ENCODE data around the gene SPSB1. TPM values are rescaled to one million over a fixed set of nuclear protein-coding genes. Genes with fewer than 3 reads are reported as not detected.
A peak's percentile ranks its signal among the peaks of the same experiment; 100 is the strongest.

Gene SPSB1
- total RNA-seq, 4 donors from 2014 or later: 40.0 to 82.1 (median 52.6) TPM

- intact Hi-C loops (cut with DNase I; ENCODE audit: low total_unique reads) (loop anchor here (10.0 kb wide), 1 partner anchor 311 kb away; no protein-coding TSS in a partner anchor), in situ Hi-C loops (cut with MboI; ENCODE audit: low pct_ligation_motif_present in 1 of 4, low pct_unique_long_range_greater_than_20kb in 1 of 4, low sequenced_read_pairs in 3 of 4) (no loop called here)
- H3K4me3 ChIP-seq: no peak overlapping the region
- no peak for DNase-seq
- H3K4me1 ChIP-seq: peaks cover 0 to 11% (median 5%) of the 10 kb centered on the region in 4 donors
- WGBS, 2 donors (ENCODE audit: low coverage in 1 of 2): 94% methylated on average over 45 of the region's 50 CpGs; no CpG with 5 or more reads in 1 of the 2 donors
- H3K36me3 ChIP-seq: peaks cover 0 to 16% (median 0%) of the 10 kb centered on the region in 4 donors
- TF ChIP-seq EP300 (IDR thresholded peaks at IDR 0.05; ENCODE audit: low read depth): no peak
- TF ChIP-seq CTCF (IDR thresholded peaks at IDR 0.05): no peak
- TF ChIP-seq POLR2AphosphoS5 (IDR thresholded peaks at IDR 0.05): no peak
- no peak for TF ChIP-seq POLR2A (IDR thresholded peaks at IDR 0.05)
- H3K9me3 ChIP-seq: no peaks in the 10 kb centered on the region
- H3K27me3 ChIP-seq: no peaks in the 10 kb centered on the region
- no peak overlapping the region for H3K27ac ChIP-seq
Observed at GRCh38 chr1:9263984-9264872, 28.5 kb upstream of the SPSB1 start.

- TF ChIP-seq CTCF (IDR thresholded peaks at IDR 0.05) (no peak), EP300 (IDR thresholded peaks at IDR 0.05; ENCODE audit: low read depth) (no peak)
- Histone ChIP-seq H3K4me1 (peaks cover 0 to 11% (median 5%) of the 10 kb centered on the region in 4 donors), H3K9me3 (no peaks in the 10 kb centered on the region), H3K27me3 (no peaks in the 10 kb centered on the region), H3K27ac (no peak overlapping the region), H3K36me3 (peaks cover 0 to 16% (median 0%) of the 10 kb centered on the region in 4 donors), H3K4me3 (no peak overlapping the region)
- in situ Hi-C loops (cut with MboI; ENCODE audit: low pct_ligation_motif_present in 1 of 4, low pct_unique_long_range_greater_than_20kb in 1 of 4, low sequenced_read_pairs in 3 of 4) (no loop called here), intact Hi-C loops (cut with DNase I; ENCODE audit: low total_unique reads) (loop anchor here (5.0 to 10.0 kb wide), 2 partner anchors 222 to 310 kb away; no protein-coding TSS in a partner anchor)
- WGBS, 2 donors (ENCODE audit: low coverage in 1 of 2): 92% methylated on average over 4 to 10 of the region's 10 CpGs
- DNase-seq: no peak
Observed at GRCh38 chr1:9265037-9265436, 27.7 kb upstream of the SPSB1 start.

GRCh38 chr1:9265968-9266367, 26.7 kb upstream of the SPSB1 start:
- intact Hi-C loops (cut with DNase I; ENCODE audit: low total_unique reads) (loop anchor here (5.0 to 10.0 kb wide), 2 partner anchors 221 to 309 kb away; no protein-coding TSS in a partner anchor), in situ Hi-C loops (cut with MboI; ENCODE audit: low pct_ligation_motif_present in 1 of 4, low pct_unique_long_range_greater_than_20kb in 1 of 4, low sequenced_read_pairs in 3 of 4) (no loop called here)
- DNase-seq: no peak
- no peak overlapping the region for H3K27ac ChIP-seq
- no peak overlapping the region for H3K4me3 ChIP-seq
- H3K4me1 ChIP-seq: peaks cover 0 to 17% (median 10%) of the 10 kb centered on the region in 4 donors
- TF ChIP-seq EP300 (IDR thresholded peaks at IDR 0.05; ENCODE audit: low read depth): no peak
- H3K9me3 ChIP-seq: no peaks in the 10 kb centered on the region
- 88% methylated on average over 12 of the region's 12 CpGs; no CpG with 5 or more reads in 1 of the 2 donors for WGBS, 2 donors (ENCODE audit: low coverage in 1 of 2)
- H3K27me3 ChIP-seq: no peaks in the 10 kb centered on the region
- peaks cover 0 to 16% (median 0%) of the 10 kb centered on the region in 4 donors for H3K36me3 ChIP-seq

- Histone ChIP-seq H3K36me3 (peaks cover 0 to 13% (median 0%) of the 10 kb centered on the region in 4 donors), H3K27ac (peak overlapping the region in 1 of 4 donors; percentile 11), H3K4me1 (peaks cover 0 to 17% (median 10%) of the 10 kb centered on the region in 4 donors), H3K27me3 (no peaks in the 10 kb centered on the region), H3K4me3 (no peak overlapping the region), H3K9me3 (no peaks in the 10 kb centered on the region)
- no peak for DNase-seq
- in situ Hi-C loops (cut with MboI; ENCODE audit: low pct_ligation_motif_present in 1 of 4, low pct_unique_long_range_greater_than_20kb in 1 of 4, low sequenced_read_pairs in 3 of 4) (no loop called here), intact Hi-C loops (cut with DNase I; ENCODE audit: low total_unique reads) (loop anchor here (5.0 to 10.0 kb wide), 2 partner anchors 220 to 307 kb away; no protein-coding TSS in a partner anchor)
- WGBS, 2 donors (ENCODE audit: low coverage in 1 of 2): 57% methylated on average over 7 of the region's 7 CpGs; no CpG with 5 or more reads in 1 of the 2 donors
- TF ChIP-seq POLR2A (IDR thresholded peaks at IDR 0.05): no peak
- TF ChIP-seq CTCF (IDR thresholded peaks at IDR 0.05): peak in 4 of 5 experiments; percentile 1 to 16 (median 4)
- peak in 1 of 3 donors; percentile 1 for TF ChIP-seq POLR2AphosphoS5 (IDR thresholded peaks at IDR 0.05)
Observed at GRCh38 chr1:9267352-9267686, 25.4 kb upstream of the SPSB1 start.
